Fibroblast of skin of abdomen (primary cell): Measurements from ENCODE around the gene IP6K3.

Experiments used
- DNase-seq: peaks from one replicate; pipeline ENCODE4 v3.0.0-alpha.2; 2013

Gene IP6K3

GRCh38 chr6:33740204-33740608 lies 6.5 kb downstream of the IP6K3 start:
- no peak for DNase-seq

- no peak for DNase-seq
Observed at GRCh38 chr6:33739571-33739970, 7.1 kb downstream of the IP6K3 start.

GRCh38 chr6:33738879-33739278 lies 7.8 kb downstream of the IP6K3 start:
- DNase-seq = no peak

- DNase-seq = no peak
Observed at GRCh38 chr6:33738153-33738552, 8.6 kb downstream of the IP6K3 start.

- DNase-seq = no peak
Observed at GRCh38 chr6:33737267-33738026, 9.3 kb downstream of the IP6K3 start.

GRCh38 chr6:33735216-33735615 lies 11.5 kb downstream of the IP6K3 start:
- no peak for DNase-seq

GRCh38 chr6:33733709-33734007 lies 13.0 kb downstream of the IP6K3 start:
- DNase-seq = no peak

- peak; percentile 21 for DNase-seq
Observed at GRCh38 chr6:33732817-33733708, 13.6 kb downstream of the IP6K3 start.

- DNase-seq = no peak
Observed at GRCh38 chr6:33732385-33732784, 14.3 kb downstream of the IP6K3 start.

GRCh38 chr6:33731751-33732282 lies 14.9 kb downstream of the IP6K3 start:
- DNase-seq = no peak

- no peak for DNase-seq
Observed at GRCh38 chr6:33731035-33731434, 15.7 kb downstream of the IP6K3 start.

- no peak for DNase-seq
Observed at GRCh38 chr6:33730611-33731010, 16.1 kb downstream of the IP6K3 start.

GRCh38 chr6:33729059-33729458 lies 17.6 kb downstream of the IP6K3 start:
- DNase-seq = no peak

- DNase-seq = no peak
Observed at GRCh38 chr6:33728438-33728837, 18.3 kb downstream of the IP6K3 start.

- DNase-seq = no peak
Observed at GRCh38 chr6:33727932-33728331, 18.8 kb downstream of the IP6K3 start.

- DNase-seq = no peak
Observed at GRCh38 chr6:33727126-33727525, 19.6 kb downstream of the IP6K3 start.

- no peak for DNase-seq
Observed at GRCh38 chr6:33726696-33727095, 20.0 kb downstream of the IP6K3 start.

- no peak for DNase-seq
Observed at GRCh38 chr6:33725891-33726673, 20.6 kb downstream of the IP6K3 start.

GRCh38 chr6:33725222-33725621 lies 21.5 kb downstream of the IP6K3 start:
- no peak for DNase-seq

GRCh38 chr6:33724102-33725023 lies 22.3 kb downstream of the IP6K3 start:
- DNase-seq = no peak

- DNase-seq = no peak
Observed at GRCh38 chr6:33723371-33724085, 23.2 kb downstream of the IP6K3 start.
